Measurements from ENCODE around the gene LRRC4B.
"Not testable (repeated sequence)": the region's sequence is repeated elsewhere in the genome, so short reads cannot be mapped to it uniquely, and the experiment has no call there.

LRRC4B gene

GRCh38 chr19:50481351-50482149, 86.7 kb downstream of the LRRC4B start:
- no peak for DNase-seq

DNA sequence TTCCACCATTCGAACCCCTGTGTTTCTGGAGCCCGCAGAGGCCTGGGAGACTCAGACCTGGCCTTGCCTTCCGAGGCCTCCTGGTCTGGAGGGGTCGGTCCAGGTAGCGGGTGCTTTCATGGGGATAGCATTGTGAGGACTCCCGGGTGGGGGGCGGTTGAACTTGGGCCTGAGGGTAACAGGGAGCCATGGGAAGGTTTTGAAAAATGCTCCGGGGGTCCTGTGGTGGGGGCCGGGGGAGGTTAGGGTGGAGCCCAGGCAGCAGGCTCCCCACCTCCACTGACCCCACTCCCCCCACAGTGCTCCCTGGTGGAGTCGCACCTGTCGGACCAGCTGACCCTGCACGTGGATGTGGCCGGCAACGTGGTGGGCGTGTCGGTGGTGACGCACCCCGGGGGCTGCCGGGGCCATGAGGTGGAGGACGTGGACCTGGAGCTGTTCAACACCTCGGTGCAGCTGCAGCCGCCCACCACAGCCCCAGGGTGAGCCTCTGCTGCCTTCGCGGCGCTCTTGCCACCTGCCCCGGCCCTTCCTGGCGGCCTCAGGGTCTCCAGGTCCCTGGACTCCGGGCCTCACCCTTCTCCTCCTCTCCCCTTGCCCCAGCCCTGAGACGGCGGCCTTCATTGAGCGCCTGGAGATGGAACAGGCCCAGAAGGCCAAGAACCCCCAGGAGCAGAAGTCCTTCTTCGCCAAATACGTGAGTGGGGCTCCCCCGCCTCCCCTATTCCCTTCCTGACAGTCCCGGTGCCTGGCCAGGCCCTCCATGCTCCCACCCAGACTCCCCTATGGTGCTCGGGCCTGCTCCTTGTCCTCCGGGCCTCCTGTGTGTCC, 87.7 kb downstream of the LRRC4B start:
- no peak for DNase-seq

GRCh38 chr19:50479761-50480251, 88.4 kb downstream of the LRRC4B start:
- no peak for DNase-seq

DNA sequence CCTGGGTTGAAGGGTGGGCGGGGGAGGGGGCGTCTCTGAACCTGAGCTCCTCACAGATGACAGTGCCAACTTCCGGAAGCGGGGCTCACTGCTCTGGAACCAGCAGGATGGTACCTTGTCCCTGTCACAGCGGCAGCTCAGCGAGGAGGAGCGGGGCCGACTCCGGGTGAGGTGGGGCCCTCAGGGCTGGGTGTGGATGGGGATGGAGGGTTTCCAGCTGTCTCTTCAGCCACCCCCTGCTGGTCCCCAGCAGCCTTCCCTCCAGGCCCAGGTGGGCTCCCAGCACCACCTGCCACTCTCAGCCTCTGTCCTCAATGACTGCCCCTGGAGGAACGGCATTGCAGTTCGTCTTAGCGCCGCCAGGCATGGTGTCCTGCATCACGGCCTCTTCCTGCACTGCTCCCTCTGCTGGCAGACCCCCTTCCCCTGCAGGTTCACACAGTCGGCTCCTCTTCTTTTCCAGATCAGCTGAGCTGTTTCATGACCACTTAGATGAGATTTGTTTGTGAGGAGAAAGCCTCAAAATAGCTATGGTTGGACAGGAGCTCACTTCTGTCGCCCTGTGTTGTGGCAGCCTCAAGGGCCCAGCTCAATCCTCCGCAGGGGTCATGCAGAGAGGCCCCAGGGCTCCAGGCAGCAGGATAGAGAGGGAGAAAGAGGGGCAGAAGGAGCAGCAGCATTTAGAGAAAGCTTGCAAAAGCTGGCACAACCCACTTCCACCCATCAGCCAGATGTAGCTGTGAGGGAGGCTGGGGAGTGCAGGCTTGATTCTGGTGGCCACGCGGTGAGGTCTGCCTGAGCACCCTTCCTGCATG, 89.1 kb downstream of the LRRC4B start:
- DNase-seq, result no peak

DNA sequence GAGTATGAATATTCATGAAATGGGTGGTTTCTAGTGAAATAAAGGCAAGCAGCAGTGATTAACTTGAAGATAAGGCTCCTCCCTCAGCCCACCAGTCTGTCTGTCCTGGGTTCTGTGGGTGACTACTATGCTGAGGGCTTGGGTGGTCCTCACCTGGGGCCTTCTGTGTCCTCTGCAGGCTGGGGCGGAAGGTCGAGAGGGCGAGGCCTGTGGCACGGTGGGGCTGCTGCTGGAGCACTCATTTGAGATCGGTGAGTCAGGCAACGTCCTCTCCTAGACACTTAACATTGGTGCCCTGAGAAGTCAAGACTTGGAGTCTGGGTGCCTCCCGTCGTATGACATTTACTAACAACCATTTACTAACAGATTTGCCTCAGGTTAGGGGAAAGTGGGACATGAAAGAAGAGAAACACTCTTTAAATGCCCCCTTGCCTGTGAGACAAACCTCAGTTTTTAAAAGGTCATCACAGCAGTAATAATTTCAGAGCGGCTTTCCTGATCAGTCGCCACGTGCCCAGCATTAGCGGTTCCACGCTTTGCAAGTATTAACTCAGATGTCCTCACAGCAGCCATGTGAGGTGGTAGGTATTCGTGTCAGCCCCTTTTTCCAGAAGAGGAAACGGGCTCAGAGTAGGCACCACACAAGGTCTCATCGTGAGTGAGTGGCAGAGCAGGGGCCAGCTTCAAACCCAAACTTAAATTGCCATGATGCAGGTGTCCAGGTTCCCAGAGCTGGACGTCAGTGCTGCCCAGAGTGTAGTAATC, 90.3 kb downstream of the LRRC4B start:
- no peak for DNase-seq

GRCh38 chr19:50476907-50477238, 91.4 kb downstream of the LRRC4B start:
- no peak for DNase-seq

GRCh38 chr19:50476224-50476906, 91.9 kb downstream of the LRRC4B start, which contains the start of the genes EMC10 and GARIN5A:
EMC10 (plus strand) TSS chr19:50476507; CDS start chr19:50476545, 38 bp downstream.
GARIN5A (minus strand) TSS chr19:50476848; CDS start chr19:50476388, 460 bp downstream.
- peak; percentile 95 for DNase-seq

GRCh38 chr19:50475736-50476223, 92.5 kb downstream of the LRRC4B start:
- no peak for DNase-seq

GRCh38 chr19:50475101-50475568, 93.1 kb downstream of the LRRC4B start:
- no peak for DNase-seq

- DNase-seq, result not testable (repeated sequence)
Measured at GRCh38 chr19:50473336-50473735, 94.9 kb downstream of the LRRC4B start.

DNA sequence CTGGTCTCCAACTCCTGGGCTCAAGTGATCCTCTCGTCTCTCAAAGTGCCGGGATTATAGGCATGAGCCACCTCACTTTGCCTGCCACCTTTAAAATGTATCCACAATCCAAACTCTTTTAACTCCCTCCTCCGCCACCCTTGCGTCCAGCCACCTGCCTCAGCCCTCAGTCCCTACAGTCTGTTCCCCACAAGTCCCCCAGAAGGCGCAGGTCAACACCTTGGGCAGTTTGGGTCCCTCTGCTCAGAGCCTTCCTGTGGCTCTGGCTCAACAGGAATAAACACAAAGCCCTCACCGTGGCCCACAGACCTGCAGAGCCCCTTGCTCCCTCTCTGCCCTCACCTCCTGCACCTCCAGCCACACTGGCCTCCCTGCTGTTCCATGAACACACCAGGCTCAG, 99.4 kb downstream of the LRRC4B start:
- no peak for DNase-seq

DNA sequence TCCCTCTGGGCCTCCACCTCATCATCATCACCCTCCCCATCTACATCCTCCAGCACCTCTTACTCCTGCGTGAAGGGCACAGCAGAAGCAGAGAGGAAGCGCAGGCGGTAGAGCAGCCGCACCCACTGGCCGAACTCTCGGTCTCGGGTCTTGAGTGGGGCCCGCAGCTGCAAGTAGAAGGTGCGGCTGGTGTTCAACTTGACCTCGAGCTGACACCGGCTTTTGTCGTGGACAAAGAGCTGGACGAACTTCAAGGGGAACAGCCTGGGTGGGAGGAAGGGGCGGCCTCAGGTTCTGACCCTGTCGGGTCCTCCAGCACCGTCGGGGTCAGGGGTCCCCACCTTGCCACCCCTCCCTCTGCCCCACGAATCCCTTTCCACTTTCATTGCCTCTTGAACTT, 100.7 kb downstream of the LRRC4B start:
- DNase-seq, result no peak

All from DMS153 (cell line).